GM12878 (cell line): ENCODE data around the gene TKFC. TPM values are rescaled to one million over a fixed set of nuclear protein-coding genes. Genes with fewer than 3 reads are reported as not detected.

Experiments
- ATAC-seq: fragments of 200-7000 bp; cut with Tn5 transposase; 3 replicates; pipeline ENCODE4 v1.9.1; 2020; ENCODE audit warnings: mild to moderate bottlenecking, moderate library complexity
- BruUV-seq: library from RNA; stranded (reverse); fragments of 400-500 nt; replicated peaks from 2 replicates; lab custom pipeline; 2021; lab: Mats Ljungman, UMichigan
- CTCF ChIA-PET: fragments of 300-600 bp; sonication (Branson Sonifier 250); formaldehyde crosslinking; extraction: SDS; loops from one replicate; lab custom pipeline; 2021; ENCODE audit warnings: inconsistent platforms; lab: Yijun Ruan, JAX
- POLR2A ChIA-PET: fragments of 350-600 bp; formaldehyde crosslinking; extraction: SDS; loops from one replicate; lab custom pipeline; 2021; ENCODE audit warnings: inconsistent platforms; lab: Charles Lee
- RAD21 ChIA-PET: fragments of 300-600 bp; sonication (Branson Sonifier 250); formaldehyde crosslinking; loops from one replicate; lab custom pipeline; 2023; ENCODE audit warnings: antibody characterized with exemption; ENCODE audit not compliant: unreplicated experiment; lab: Charles Lee
- SMC1A ChIA-PET: fragments of 300-600 bp; sonication (Branson Sonifier 250); formaldehyde crosslinking; loops from one replicate; lab custom pipeline; 2023; ENCODE audit not compliant: unreplicated experiment, uncharacterized antibody; lab: Charles Lee
- DNase-seq: peaks from one replicate; pipeline ENCODE4 v3.0.0-alpha.2; 2011; ENCODE audit warnings: low read depth, low spot score
- FAIRE-seq: peaks from 3 replicates; lab custom pipeline; 2011; peaks lifted over from hg19 to GRCh38; lab: Jason Lieb, UNC
- H2AFZ ChIP-seq: 2 replicates; pipeline ENCODE4 v1.6.0; 2011; ENCODE audit warnings: low read depth, low read length, control low read depth; ENCODE audit not compliant: control insufficient read depth
- H3K27ac ChIP-seq: 2 replicates; pipeline ENCODE4 v1.5.1; 2011; ENCODE audit warnings: control low read depth; ENCODE audit not compliant: control insufficient read depth, insufficient read depth
- H3K27me3 ChIP-seq, 2 experiments: replicated peaks in 1 of 2; 2 replicates each; pipeline versions ENCODE4 v1.6.0 to v1.6.1; 2011; ENCODE audit warnings: low read length in 1 of 2; ENCODE audit not compliant: control insufficient read depth in 2 of 2, insufficient read depth in 2 of 2
- H3K36me3 ChIP-seq, 2 experiments: 2 replicates each; pipeline ENCODE4 v1.5.1; 2011; ENCODE audit warnings: low read length in 1 of 2; ENCODE audit not compliant: control insufficient read depth in 2 of 2, insufficient read depth in 2 of 2
- H3K4me1 ChIP-seq: 2 replicates; pipeline ENCODE4 v1.6.1; 2011; ENCODE audit warnings: mild to moderate bottlenecking, low read length, moderate library complexity, mixed read lengths; ENCODE audit not compliant: control insufficient read depth, insufficient read depth
- H3K4me2 ChIP-seq: 2 replicates; pipeline ENCODE4 v1.6.0; 2011; ENCODE audit warnings: control low read depth; ENCODE audit not compliant: control insufficient read depth, insufficient read depth
- H3K4me3 ChIP-seq: fragments of 200-600 bp; sonication (generic); 2 replicates; pipeline ENCODE4 v1.5.1; 2016
- H3K79me2 ChIP-seq: 2 replicates; pipeline ENCODE4 v1.6.0; 2011; ENCODE audit warnings: low read length; ENCODE audit not compliant: control insufficient read depth, insufficient read depth
- H3K9ac ChIP-seq: 2 replicates; pipeline ENCODE4 v1.8.0; 2011; ENCODE audit warnings: low read length, control low read depth, mixed read lengths; ENCODE audit not compliant: control insufficient read depth, insufficient read depth
- H3K9me3 ChIP-seq: replicated peaks from 3 replicates; pipeline ENCODE4 v1.5.1; 2011; ENCODE audit warnings: mild to moderate bottlenecking, low read length; ENCODE audit not compliant: control insufficient read depth, insufficient read depth
- H4K20me1 ChIP-seq: 2 replicates; pipeline ENCODE4 v1.6.0; 2011; ENCODE audit not compliant: control insufficient read depth, insufficient read depth
- MYC ChIP-seq: IDR thresholded peaks from 2 replicates; pipeline ENCODE4 v1.6.1; 2011; ENCODE audit warnings: mild to moderate bottlenecking, low read length, moderate library complexity, inconsistent platforms; ENCODE audit not compliant: insufficient read depth, insufficient replicate concordance, insufficient read length, severe bottlenecking
- NRF1 ChIP-seq: conservative IDR thresholded peaks from 2 replicates; pipeline ENCODE4 v1.6.1; 2011; ENCODE audit warnings: mild to moderate bottlenecking, low read depth, low read length, improper control_type of control experiment
- RB1 ChIP-seq: fragments of 450-650 bp; formaldehyde crosslinking; IDR thresholded peaks from 2 replicates; pipeline ENCODE4 v1.6.1; 2017; ENCODE audit warnings: mild to moderate bottlenecking, borderline replicate concordance
- RELA ChIP-seq: fragments of 450-650 bp; IDR thresholded peaks from 2 replicates; pipeline ENCODE4 v1.8.0; 2014; ENCODE audit warnings: borderline replicate concordance; ENCODE audit not compliant: partially characterized antibody
- RFX5 ChIP-seq: IDR thresholded peaks from 2 replicates; pipeline ENCODE4 v1.6.1; 2011; ENCODE audit warnings: low read depth, low read length, improper control_type of control experiment
- SIN3A ChIP-seq: IDR thresholded peaks from 2 replicates; pipeline ENCODE4 v1.6.1; 2012; ENCODE audit warnings: low read depth, low read length, improper control_type of control experiment
- SUZ12 ChIP-seq: fragments of 200-600 bp; sonication (generic); IDR thresholded peaks from one replicate; pipeline ENCODE4 v1.6.1; 2018; ENCODE audit warnings: antibody characterized with exemption, mild to moderate bottlenecking; ENCODE audit not compliant: unreplicated experiment
- TCF12 ChIP-seq: IDR thresholded peaks from 2 replicates; pipeline ENCODE4 v1.6.1; 2011; ENCODE audit warnings: low read depth, mild to moderate bottlenecking, low read length
- YBX1 ChIP-seq: fragments of 450-650 bp; IDR thresholded peaks from 2 replicates; pipeline ENCODE4 v1.6.1; 2016; ENCODE audit warnings: antibody characterized with exemption
- WGBS: methylation state at CpG from one replicate; pipeline ENCODE4 v1.1.6; 2016; ENCODE audit warnings: low lambda C conversion rate; ENCODE audit not compliant: insufficient replicate concordance, insufficient coverage; ENCODE audit errors: missing lambda C conversion rate; 5-methylcytosine and 5-hydroxymethylcytosine counted together
- in situ Hi-C: fragments of 300-500 bp; cut with MboI; formaldehyde crosslinking; loops from 9 replicates; pipeline ENCODE4 v1.14.3; 2018; ENCODE audit warnings: mixed read lengths
- intact Hi-C: fragments of 100-400 bp; cut with micrococcal nuclease; formaldehyde crosslinking; loops from one replicate; pipeline ENCODE4 v1.14.2; 2022; ENCODE audit not compliant: unreplicated experiment
- polyA plus RNA-seq, 11 experiments: library from polyadenylated mRNA; depleted of rRNA in 4 of 11; unstranded in 6 of 11; stranded (reverse) in 5 of 11; fragments of >200 nt; fragmentation: Nextera tagmentation in 4 of 11; fragmentation: Illumina TruSeq in 1 of 11; extraction: Ambion mirVana in 4 of 11; extraction: Trizol in 1 of 11; gene quantifications; 1 replicate in 1 of 11; 2 replicates in 10 of 11; pipeline versions ENCODE4 v1.2.1 to v1.2.3, GENCODE V29; 2011 to 2016; ENCODE audit warnings: inconsistent platforms in 2 of 11, missing spikeins in 2 of 11, low read depth in 1 of 11
- total RNA-seq, 4 experiments: library from RNA; depleted of rRNA in 3 of 4; stranded (reverse); fragments of >200 nt in 3 of 4; fragmentation: Illumina TruSeq in 1 of 4; extraction: Trizol in 1 of 4; gene quantifications; 2 replicates each; pipeline versions ENCODE4 v1.2.1 to v1.2.3, GENCODE V29; 2013 to 2021
- TF ChIP-seq, protein P1 (sequence below): fragments of 150-350 bp; IDR thresholded peaks from 2 replicates; pipeline ENCODE4 v1.6.1; 2016; ENCODE audit warnings: low read depth, low read length
- TF ChIP-seq, protein P2 (sequence below): fragments of 450-650 bp; IDR thresholded peaks from 2 replicates; pipeline ENCODE4 v1.6.1; 2017; ENCODE audit warnings: mild to moderate bottlenecking, moderate library complexity
- TF ChIP-seq, protein P3 (sequence below): fragments of 450-650 bp; formaldehyde crosslinking; IDR thresholded peaks from 2 replicates; pipeline ENCODE4 v1.4.0; 2020; ENCODE audit warnings: mild to moderate bottlenecking, moderate library complexity

TKFC gene
- total and polyA plus RNA-seq, 10 of the 15 experiments (the other 5 are each of a cell fraction or from before 2014, with no cell fraction given): 2.4 to 113 (median 59.0) TPM

- TF ChIP-seq RELA: no peak
- TF ChIP-seq, protein P1, sequence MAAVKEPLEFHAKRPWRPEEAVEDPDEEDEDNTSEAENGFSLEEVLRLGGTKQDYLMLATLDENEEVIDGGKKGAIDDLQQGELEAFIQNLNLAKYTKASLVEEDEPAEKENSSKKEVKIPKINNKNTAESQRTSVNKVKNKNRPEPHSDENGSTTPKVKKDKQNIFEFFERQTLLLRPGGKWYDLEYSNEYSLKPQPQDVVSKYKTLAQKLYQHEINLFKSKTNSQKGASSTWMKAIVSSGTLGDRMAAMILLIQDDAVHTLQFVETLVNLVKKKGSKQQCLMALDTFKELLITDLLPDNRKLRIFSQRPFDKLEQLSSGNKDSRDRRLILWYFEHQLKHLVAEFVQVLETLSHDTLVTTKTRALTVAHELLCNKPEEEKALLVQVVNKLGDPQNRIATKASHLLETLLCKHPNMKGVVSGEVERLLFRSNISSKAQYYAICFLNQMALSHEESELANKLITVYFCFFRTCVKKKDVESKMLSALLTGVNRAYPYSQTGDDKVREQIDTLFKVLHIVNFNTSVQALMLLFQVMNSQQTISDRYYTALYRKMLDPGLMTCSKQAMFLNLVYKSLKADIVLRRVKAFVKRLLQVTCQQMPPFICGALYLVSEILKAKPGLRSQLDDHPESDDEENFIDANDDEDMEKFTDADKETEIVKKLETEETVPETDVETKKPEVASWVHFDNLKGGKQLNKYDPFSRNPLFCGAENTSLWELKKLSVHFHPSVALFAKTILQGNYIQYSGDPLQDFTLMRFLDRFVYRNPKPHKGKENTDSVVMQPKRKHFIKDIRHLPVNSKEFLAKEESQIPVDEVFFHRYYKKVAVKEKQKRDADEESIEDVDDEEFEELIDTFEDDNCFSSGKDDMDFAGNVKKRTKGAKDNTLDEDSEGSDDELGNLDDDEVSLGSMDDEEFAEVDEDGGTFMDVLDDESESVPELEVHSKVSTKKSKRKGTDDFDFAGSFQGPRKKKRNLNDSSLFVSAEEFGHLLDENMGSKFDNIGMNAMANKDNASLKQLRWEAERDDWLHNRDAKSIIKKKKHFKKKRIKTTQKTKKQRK: no peak
Observed at GRCh38 chr11:61303725-61304124, 29.3 kb upstream of the TKFC start (continued).

- SMC1A ChIA-PET: no interaction called here
- WGBS: 86% methylated on average over 7 of the region's 7 CpGs
- intact Hi-C loops: no loop called here
- TF ChIP-seq SUZ12 (no peak), TCF12 (no peak), SIN3A (no peak), YBX1 (no peak), MYC (no peak), NRF1 (no peak), RB1 (no peak), RFX5 (no peak)
- TF ChIP-seq, protein P2, sequence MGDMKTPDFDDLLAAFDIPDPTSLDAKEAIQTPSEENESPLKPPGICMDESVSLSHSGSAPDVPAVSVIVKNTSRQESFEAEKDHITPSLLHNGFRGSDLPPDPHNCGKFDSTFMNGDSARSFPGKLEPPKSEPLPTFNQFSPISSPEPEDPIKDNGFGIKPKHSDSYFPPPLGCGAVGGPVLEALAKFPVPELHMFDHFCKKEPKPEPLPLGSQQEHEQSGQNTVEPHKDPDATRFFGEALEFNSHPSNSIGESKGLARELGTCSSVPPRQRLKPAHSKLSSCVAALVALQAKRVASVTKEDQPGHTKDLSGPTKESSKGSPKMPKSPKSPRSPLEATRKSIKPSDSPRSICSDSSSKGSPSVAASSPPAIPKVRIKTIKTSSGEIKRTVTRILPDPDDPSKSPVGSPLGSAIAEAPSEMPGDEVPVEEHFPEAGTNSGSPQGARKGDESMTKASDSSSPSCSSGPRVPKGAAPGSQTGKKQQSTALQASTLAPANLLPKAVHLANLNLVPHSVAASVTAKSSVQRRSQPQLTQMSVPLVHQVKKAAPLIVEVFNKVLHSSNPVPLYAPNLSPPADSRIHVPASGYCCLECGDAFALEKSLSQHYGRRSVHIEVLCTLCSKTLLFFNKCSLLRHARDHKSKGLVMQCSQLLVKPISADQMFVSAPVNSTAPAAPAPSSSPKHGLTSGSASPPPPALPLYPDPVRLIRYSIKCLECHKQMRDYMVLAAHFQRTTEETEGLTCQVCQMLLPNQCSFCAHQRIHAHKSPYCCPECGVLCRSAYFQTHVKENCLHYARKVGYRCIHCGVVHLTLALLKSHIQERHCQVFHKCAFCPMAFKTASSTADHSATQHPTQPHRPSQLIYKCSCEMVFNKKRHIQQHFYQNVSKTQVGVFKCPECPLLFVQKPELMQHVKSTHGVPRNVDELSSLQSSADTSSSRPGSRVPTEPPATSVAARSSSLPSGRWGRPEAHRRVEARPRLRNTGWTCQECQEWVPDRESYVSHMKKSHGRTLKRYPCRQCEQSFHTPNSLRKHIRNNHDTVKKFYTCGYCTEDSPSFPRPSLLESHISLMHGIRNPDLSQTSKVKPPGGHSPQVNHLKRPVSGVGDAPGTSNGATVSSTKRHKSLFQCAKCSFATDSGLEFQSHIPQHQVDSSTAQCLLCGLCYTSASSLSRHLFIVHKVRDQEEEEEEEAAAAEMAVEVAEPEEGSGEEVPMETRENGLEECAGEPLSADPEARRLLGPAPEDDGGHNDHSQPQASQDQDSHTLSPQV: no peak
- TF ChIP-seq, protein P3, sequence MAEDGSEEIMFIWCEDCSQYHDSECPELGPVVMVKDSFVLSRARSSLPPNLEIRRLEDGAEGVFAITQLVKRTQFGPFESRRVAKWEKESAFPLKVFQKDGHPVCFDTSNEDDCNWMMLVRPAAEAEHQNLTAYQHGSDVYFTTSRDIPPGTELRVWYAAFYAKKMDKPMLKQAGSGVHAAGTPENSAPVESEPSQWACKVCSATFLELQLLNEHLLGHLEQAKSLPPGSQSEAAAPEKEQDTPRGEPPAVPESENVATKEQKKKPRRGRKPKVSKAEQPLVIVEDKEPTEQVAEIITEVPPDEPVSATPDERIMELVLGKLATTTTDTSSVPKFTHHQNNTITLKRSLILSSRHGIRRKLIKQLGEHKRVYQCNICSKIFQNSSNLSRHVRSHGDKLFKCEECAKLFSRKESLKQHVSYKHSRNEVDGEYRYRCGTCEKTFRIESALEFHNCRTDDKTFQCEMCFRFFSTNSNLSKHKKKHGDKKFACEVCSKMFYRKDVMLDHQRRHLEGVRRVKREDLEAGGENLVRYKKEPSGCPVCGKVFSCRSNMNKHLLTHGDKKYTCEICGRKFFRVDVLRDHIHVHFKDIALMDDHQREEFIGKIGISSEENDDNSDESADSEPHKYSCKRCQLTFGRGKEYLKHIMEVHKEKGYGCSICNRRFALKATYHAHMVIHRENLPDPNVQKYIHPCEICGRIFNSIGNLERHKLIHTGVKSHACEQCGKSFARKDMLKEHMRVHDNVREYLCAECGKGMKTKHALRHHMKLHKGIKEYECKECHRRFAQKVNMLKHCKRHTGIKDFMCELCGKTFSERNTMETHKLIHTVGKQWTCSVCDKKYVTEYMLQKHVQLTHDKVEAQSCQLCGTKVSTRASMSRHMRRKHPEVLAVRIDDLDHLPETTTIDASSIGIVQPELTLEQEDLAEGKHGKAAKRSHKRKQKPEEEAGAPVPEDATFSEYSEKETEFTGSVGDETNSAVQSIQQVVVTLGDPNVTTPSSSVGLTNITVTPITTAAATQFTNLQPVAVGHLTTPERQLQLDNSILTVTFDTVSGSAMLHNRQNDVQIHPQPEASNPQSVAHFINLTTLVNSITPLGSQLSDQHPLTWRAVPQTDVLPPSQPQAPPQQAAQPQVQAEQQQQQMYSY (CRISPR knock-in tag): no peak
Observed at GRCh38 chr11:61305417-61305816, 27.6 kb upstream of the TKFC start.

More at GRCh38 chr11:61305417-61305816, 27.6 kb upstream of the TKFC start:
- ATAC-seq: no peak
- no peak for FAIRE-seq
- Histone ChIP-seq H3K9me3 (no peaks in the 10 kb centered on the region), H3K4me2 (no peak overlapping the region), H3K4me1 (no peaks in the 10 kb centered on the region), H3K27me3 (no peaks in the 10 kb centered on the region), H3K36me3 (peaks cover 40 to 52% of the 10 kb centered on the region in 2 experiments), H3K4me3 (no peak overlapping the region), H3K27ac (no peak overlapping the region), H3K79me2 (no peaks in the 10 kb centered on the region), H4K20me1 (no peaks in the 10 kb centered on the region), H3K9ac (no peak overlapping the region), H2AFZ (no peak overlapping the region)
- ChIA-PET CTCF (interaction anchor here (1.3 kb wide), 1 partner anchor 22 kb away, joined by 3 read pairs; no protein-coding TSS in a partner anchor), POLR2A (interaction anchor here (0.6 kb wide), 1 partner anchor 790 kb away, joined by 3 read pairs; no protein-coding TSS in a partner anchor), RAD21 (no interaction called here)
- in situ Hi-C loops: no loop called here
- DNase-seq: no peak
- no TSS peak for BruUV-seq
